GM19099 (cell line): Measurements from ENCODE around the gene SGMS1.

Experiments
- POLR2A ChIP-seq: IDR thresholded peaks from 3 replicates; pipeline ENCODE4 v1.6.1; 2011; ENCODE audit warnings: low read depth; ENCODE audit not compliant: insufficient read length; ENCODE audit errors: extremely low read depth

SGMS1 gene

GRCh38 chr10:50326757-50327701 lies 296.7 kb downstream of the SGMS1 start:
- TF ChIP-seq POLR2A, result no peak

- TF ChIP-seq POLR2A, result no peak
Observed at GRCh38 chr10:50326172-50326555, 297.6 kb downstream of the SGMS1 start.

DNA sequence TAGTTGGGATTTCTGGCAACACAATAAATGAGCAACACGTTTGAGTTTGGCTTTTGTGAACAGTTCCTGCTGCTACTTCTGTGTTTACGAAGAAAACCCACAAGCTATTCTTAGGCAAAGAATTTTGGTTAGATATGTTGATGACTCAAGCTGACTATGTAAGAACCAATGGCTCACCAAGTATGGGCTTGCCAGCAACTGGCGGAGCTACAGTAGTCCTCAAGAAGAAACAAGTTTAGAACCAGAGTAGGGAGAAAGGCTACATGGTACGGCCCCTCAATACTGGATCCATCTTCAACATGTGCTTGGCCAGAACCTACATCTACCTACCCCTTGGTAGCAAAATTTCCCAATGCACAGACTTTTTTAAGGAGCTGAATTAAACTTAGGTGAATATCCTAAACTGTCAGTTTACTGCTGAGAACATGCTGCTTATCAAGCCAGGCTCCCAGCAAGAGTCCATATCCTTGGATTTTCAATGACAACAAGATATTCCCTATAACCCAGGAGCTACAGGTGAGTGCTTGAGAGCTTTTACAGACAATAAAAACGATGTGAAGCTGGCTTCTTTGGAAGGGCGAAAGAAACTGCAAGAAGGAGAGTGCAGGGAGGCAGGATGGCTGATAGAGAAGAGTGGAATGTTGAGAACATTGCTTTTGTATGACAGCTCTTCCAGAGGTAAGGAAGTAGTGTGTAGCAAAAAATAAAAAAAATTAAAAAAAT lies 298.1 kb downstream of the SGMS1 start:
- no peak for TF ChIP-seq POLR2A

DNA sequence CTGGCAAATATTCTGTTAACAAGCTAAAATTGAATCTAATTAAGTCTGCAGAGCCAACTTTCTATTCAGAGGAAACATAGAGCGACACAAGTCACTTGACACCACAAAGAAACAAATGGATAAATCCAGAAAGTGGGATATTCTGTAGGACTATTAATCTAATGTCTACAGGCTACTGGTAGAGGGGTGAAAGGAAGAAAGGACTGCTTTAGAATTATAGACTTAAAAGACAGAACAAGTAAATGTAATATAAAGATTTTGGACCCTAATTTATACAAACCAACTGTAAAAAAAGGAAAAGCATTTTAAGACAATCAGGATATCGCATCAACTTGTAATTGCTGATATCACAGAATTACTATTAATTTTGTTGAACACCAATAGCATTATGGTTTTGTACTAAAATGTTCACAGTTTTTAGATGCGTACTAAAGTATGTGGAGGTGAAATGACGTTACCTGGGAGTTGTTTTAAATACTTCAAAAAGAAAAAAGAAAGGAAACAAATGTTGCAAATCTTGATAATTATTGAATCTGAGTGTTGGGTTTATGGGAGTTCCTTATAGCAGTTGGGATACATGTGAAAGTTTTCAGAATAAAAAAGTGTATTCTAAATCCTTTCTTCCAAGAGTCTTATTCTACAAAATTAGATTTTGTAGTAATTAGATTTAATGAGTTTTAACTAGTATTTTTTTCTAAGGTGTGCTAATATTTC lies 298.9 kb downstream of the SGMS1 start:
- no peak for TF ChIP-seq POLR2A

- TF ChIP-seq POLR2A, result no peak
Observed at GRCh38 chr10:50324046-50324445, 299.7 kb downstream of the SGMS1 start.

GRCh38 chr10:50322077-50322476 lies 301.7 kb downstream of the SGMS1 start:
- TF ChIP-seq POLR2A, result no peak

DNA sequence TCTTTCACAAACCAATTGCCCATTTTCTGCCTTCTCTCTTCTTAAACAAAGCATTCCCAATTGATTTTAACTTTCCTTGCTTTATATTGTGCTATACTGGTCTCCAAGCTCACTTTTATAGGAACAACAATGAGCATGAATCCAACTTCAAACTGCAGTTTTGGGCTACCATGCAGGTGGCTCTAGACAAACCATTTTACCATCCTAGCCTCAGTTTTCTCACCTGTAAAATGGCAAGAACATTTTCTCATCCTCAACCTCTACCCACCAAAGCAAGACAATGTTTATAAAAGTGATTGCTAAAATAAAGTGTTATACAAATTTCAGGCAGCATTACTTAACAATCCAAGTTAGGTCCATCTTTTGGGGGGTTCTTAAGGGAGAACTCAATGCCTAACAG lies 305.6 kb downstream of the SGMS1 start:
- no peak for TF ChIP-seq POLR2A

DNA sequence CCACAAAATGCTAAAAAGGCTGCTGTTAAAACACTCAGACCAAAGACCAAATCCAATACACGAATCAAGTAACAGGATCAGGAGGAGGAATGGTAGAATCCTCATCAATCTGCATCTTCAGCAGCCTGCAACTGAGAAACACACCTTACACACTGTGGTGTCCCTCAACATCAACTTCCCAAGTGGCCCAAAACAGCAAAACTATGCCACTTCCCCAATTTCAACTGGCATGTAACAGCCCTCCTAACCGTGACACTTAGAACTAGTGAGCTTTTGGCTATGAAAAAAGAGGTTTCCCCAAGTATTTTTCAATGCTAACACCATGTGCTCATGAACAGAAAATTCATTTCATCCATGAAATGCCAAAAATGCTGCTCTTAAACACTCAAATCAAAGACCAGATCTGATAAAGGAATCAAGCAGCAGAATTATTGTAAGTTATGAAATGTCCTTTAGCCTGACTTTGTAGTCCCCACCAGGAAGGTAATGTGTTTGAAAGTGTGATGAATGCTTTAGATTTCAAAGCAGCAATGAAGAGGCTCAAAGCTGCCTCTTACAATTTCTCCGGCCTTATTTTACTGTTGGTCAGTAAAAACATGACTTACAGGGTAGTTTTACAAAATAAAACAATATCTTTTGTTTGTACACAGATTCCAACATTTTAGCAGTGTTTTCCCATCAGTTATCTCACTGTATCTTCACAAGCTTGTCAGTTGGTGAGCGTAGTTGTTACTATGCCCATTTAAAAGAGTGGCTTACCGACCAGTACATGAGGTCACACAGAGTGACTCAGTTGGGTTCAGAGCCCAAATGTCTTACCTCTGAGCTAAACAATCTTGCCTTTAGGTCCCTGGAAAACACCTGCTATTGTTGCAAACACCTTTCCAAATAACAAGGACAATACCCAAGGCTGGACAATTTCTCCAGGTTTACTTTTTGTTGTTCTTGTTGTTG lies 306.8 kb downstream of the SGMS1 start:
- no peak for TF ChIP-seq POLR2A

- TF ChIP-seq POLR2A, result no peak
Observed at GRCh38 chr10:50316174-50316573, 307.6 kb downstream of the SGMS1 start.

GRCh38 chr10:50315424-50315823 lies 308.3 kb downstream of the SGMS1 start:
- TF ChIP-seq POLR2A, result no peak

DNA sequence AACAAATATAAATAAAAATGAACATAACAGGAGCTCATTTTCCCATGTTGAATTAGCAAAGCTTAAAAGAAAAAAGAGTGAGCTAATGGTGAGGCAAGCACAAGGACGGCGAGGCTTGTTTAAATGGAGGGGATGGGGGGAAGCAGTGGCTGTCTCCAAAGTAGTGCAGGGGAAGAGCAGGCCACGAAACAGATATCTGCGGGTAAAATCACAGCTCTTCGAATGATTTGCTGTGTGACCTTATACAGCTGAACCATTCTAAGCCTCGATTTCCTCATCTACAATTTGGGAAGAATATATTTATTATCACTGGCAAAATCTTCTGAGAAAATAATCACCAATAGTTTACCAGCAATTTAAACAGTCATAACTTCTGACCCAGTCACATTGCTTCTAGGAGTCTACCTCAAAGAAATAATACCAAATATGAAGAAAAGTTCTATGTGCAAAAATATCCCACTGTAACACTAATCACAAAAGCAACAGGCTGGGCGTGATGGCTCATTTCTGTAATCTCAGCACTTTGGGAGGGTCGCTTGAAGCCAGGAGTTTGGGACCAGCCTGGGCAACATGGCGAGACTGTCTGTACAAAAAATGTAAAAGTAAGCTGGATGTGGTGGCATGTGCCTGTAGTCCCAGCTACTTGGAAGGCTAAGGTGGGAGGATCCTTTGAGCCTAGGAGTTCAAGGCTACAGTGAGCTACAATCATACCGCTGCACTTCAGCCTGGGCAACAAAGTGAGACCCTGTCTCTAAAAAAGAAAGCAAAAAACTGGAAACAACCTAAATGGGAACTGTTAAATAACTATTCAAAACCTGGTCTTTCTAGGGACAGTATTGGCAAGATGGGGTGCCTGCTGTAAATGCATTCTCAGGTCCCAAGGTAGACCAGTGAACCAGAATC lies 309.3 kb downstream of the SGMS1 start:
- TF ChIP-seq POLR2A, result no peak

DNA sequence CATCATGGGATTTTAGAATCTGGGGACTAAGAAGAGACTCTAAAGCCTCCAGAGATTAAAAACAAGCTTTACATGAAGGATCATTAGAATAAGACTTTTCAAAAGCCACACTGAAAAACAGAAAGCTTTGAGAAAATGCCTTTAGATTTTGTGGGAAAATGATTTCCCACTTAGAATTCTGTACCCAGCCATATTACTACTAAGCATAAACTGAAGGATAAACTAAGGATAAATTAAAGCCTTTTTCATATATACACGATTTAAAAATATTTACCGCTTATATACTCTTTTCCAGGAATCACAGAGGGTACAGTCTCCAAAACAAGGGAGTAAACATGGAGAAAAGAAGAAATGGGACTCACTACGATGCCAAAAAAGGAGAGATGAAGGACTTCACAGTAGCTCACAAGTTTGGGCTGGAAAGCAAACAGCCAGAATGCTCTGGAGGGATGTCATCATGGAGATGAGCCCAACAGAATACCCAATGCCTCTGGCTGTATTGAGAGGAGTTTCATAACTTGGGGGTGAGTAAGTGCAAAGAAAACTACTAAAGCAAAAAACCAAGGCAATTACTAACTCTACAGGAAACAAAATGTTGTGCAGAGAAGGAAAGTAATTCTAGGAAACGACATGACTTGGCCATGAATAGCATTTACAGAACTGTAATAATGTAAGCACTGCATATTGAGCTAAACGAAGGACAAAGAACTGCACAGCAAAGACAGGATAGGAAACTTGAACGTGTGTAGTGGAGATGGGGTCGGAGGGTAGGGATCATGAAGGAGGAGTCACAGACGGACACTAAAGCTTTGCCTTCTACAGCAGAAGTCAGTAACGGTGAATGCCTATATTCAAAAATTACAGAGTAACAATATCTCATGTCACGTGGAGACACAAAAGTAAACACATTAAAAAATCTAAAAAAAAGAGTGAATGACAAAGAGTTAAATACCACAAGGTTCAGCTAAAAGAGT lies 311.0 kb downstream of the SGMS1 start:
- TF ChIP-seq POLR2A, result no peak
